ENCODE measurements around the gene FGF7. TPM values are rescaled to one million over a fixed set of nuclear protein-coding genes. Genes with fewer than 3 reads are reported as not detected.
A peak's percentile ranks its signal among the peaks of the same experiment; 100 is the strongest.

Gene FGF7
- total and polyA plus RNA-seq, 7 donors: 5.1 to 133 (median 105) TPM

GRCh38 chr15:49430046-49430445 lies 7.0 kb downstream of the FGF7 start:
- H3K4me3 ChIP-seq: no peak overlapping the region
- no peaks in the 10 kb centered on the region for H3K9me3 ChIP-seq
- H3K36me3 ChIP-seq: no peaks in the 10 kb centered on the region
- peaks cover 0 to 59% (median 40%) of the 10 kb centered on the region in 4 donors for H3K4me1 ChIP-seq
- H3K27ac ChIP-seq: peak overlapping the region in 3 of 4 donors; percentile 76 to 79 (median 78)
- WGBS, 2 donors: 86 to 88% methylated on average over 1 of the region's 1 CpG
- DNase-seq: no peak
- H3K27me3 ChIP-seq: no peaks in the 10 kb centered on the region
- TF ChIP-seq EP300 (IDR thresholded peaks at IDR 0.05) (no peak), POLR2A (IDR thresholded peaks at IDR 0.05) (no peak), CTCF (IDR thresholded peaks at IDR 0.05) (no peak), POLR2AphosphoS5 (IDR thresholded peaks at IDR 0.05) (no peak)
- intact Hi-C loops (cut with DNase I): no loop called here

- no peaks in the 10 kb centered on the region for H3K9me3 ChIP-seq
- 20 to 75% methylated on average over 1 of the region's 1 CpG for WGBS, 2 donors
- H3K27ac ChIP-seq: peak overlapping the region; percentile 57 to 79 (median 76)
- H3K27me3 ChIP-seq: no peaks in the 10 kb centered on the region
- no peaks in the 10 kb centered on the region for H3K36me3 ChIP-seq
- no peak for DNase-seq
- H3K4me3 ChIP-seq: no peak overlapping the region
- intact Hi-C loops (cut with DNase I): no loop called here
- TF ChIP-seq EP300 (IDR thresholded peaks at IDR 0.05) (no peak), CTCF (IDR thresholded peaks at IDR 0.05) (no peak)
- peaks cover 0 to 85% (median 73%) of the 10 kb centered on the region in 4 donors for H3K4me1 ChIP-seq
Measured at GRCh38 chr15:49435174-49435573, 12.1 kb downstream of the FGF7 start.

GRCh38 chr15:49436751-49437150 lies 13.7 kb downstream of the FGF7 start:
- no peaks in the 10 kb centered on the region for H3K9me3 ChIP-seq
- intact Hi-C loops (cut with DNase I): no loop called here
- peak overlapping the region; percentile 57 to 79 (median 76) for H3K27ac ChIP-seq
- TF ChIP-seq EP300 (IDR thresholded peaks at IDR 0.05) (no peak), CTCF (IDR thresholded peaks at IDR 0.05) (no peak), POLR2AphosphoS5 (IDR thresholded peaks at IDR 0.05) (no peak), POLR2A (IDR thresholded peaks at IDR 0.05) (no peak)
- no peaks in the 10 kb centered on the region for H3K36me3 ChIP-seq
- H3K4me3 ChIP-seq: no peak overlapping the region
- WGBS, 2 donors: 78 to 88% methylated on average over 2 of the region's 2 CpGs
- no peak for DNase-seq
- H3K4me1 ChIP-seq: peaks cover 0 to 96% (median 78%) of the 10 kb centered on the region in 4 donors
- no peaks in the 10 kb centered on the region for H3K27me3 ChIP-seq

GRCh38 chr15:49438962-49439631 lies 16.1 kb downstream of the FGF7 start:
- WGBS, 2 donors: 46 to 65% methylated on average over 6 of the region's 6 CpGs
- Histone ChIP-seq H3K9me3 (no peaks in the 10 kb centered on the region), H3K4me1 (peaks cover 0 to 97% (median 60%) of the 10 kb centered on the region in 4 donors), H3K36me3 (no peaks in the 10 kb centered on the region), H3K4me3 (no peak overlapping the region), H3K27me3 (no peaks in the 10 kb centered on the region), H3K27ac (peak overlapping the region; percentile 51 to 79 (median 76))
- TF ChIP-seq POLR2AphosphoS5 (IDR thresholded peaks at IDR 0.05) (no peak), POLR2A (IDR thresholded peaks at IDR 0.05) (no peak), CTCF (IDR thresholded peaks at IDR 0.05) (no peak), EP300 (IDR thresholded peaks at IDR 0.05) (no peak)
- intact Hi-C loops (cut with DNase I): no loop called here
- peak; percentile 71 for DNase-seq
